ENCODE results near the gene SPTA1. TPM values are rescaled to one million over a fixed set of nuclear protein-coding genes. Genes with fewer than 3 reads are reported as not detected.

The SPTA1 gene
- total and polyA plus RNA-seq, 4 donors: 0.08 to 542 (median 0.08) TPM; not detected in 1

GRCh38 chr1:158685085-158685484, 1.4 kb downstream of the SPTA1 start (continued):
- TF ChIP-seq ZBTB33 (IDR thresholded peaks at IDR 0.05) (no peak), FOXA1 (IDR thresholded peaks at IDR 0.05) (no peak), MAX (IDR thresholded peaks at IDR 0.05) (no peak), SP1 (IDR thresholded peaks at IDR 0.05) (no peak), TAF1 (conservative IDR thresholded peaks at IDR 0.05) (no peak)

GRCh38 chr1:158681606-158682005, 4.9 kb downstream of the SPTA1 start:
- Histone ChIP-seq H3K36me3 (ENCODE audit: control insufficient read depth in 4 of 4, insufficient read depth in 3 of 4, low read depth in 1 of 4, low read length in 3 of 4) (no peaks in the 10 kb centered on the region), H3K4me3 (ENCODE audit: low read depth in 1 of 3, low read length in 3 of 3) (no peak overlapping the region), H3K27ac (ENCODE audit: low read depth in 1 of 2, low read length in 2 of 2) (no peak overlapping the region), H3K9me3 (ENCODE audit: control insufficient read depth in 4 of 4, low read length in 3 of 4) (no peaks in the 10 kb centered on the region), H3K27me3 (ENCODE audit: control insufficient read depth in 4 of 4, insufficient read depth in 4 of 4, low read length in 3 of 4) (peaks cover 0 to 7% (median 1%) of the 10 kb centered on the region in 4 donors), H3K9ac (ENCODE audit: low read depth in 1 of 2, low read length in 2 of 2) (no peak overlapping the region), H3K4me1 (ENCODE audit: control insufficient read depth in 4 of 4, insufficient read depth in 4 of 4, low read length in 3 of 4) (no peaks in the 10 kb centered on the region)
- WGBS: 83% methylated on average over 2 of the region's 2 CpGs
- TF ChIP-seq HNF4A (conservative IDR thresholded peaks at IDR 0.05) (no peak), REST (IDR thresholded peaks at IDR 0.05) (no peak), RAD21 (IDR thresholded peaks at IDR 0.05) (no peak), FOXA1 (IDR thresholded peaks at IDR 0.05) (no peak), RXRA (IDR thresholded peaks at IDR 0.05) (no peak), JUND (IDR thresholded peaks at IDR 0.05) (no peak), GABPA (IDR thresholded peaks at IDR 0.05 in 1 of 2, conservative IDR thresholded peaks at IDR 0.05 in 1 of 2) (no peak), HNF4G (IDR thresholded peaks at IDR 0.05) (no peak)
- DNase-seq (ENCODE audit: low spot score): no peak

GRCh38 chr1:158679289-158679688, 7.2 kb downstream of the SPTA1 start:
- no peak overlapping the region for H3K4me3 ChIP-seq (ENCODE audit: low read depth in 1 of 3, low read length in 3 of 3)
- H3K9me3 ChIP-seq (ENCODE audit: control insufficient read depth in 4 of 4, low read length in 3 of 4): no peaks in the 10 kb centered on the region
- no peaks in the 10 kb centered on the region for H3K36me3 ChIP-seq (ENCODE audit: control insufficient read depth in 4 of 4, insufficient read depth in 3 of 4, low read depth in 1 of 4, low read length in 3 of 4)
- DNase-seq (ENCODE audit: low spot score): no peak
- no peak overlapping the region for H3K9ac ChIP-seq (ENCODE audit: low read depth in 1 of 2, low read length in 2 of 2)
- peaks cover 0 to 6% (median 1%) of the 10 kb centered on the region in 4 donors for H3K27me3 ChIP-seq (ENCODE audit: control insufficient read depth in 4 of 4, insufficient read depth in 4 of 4, low read length in 3 of 4)
- no peaks in the 10 kb centered on the region for H3K4me1 ChIP-seq (ENCODE audit: control insufficient read depth in 4 of 4, insufficient read depth in 4 of 4, low read length in 3 of 4)
- H3K27ac ChIP-seq (ENCODE audit: low read depth in 1 of 2, low read length in 2 of 2): no peak overlapping the region
- 76% methylated on average over 1 of the region's 1 CpG for WGBS
- no peak for TF ChIP-seq TAF1 (conservative IDR thresholded peaks at IDR 0.05)
- no peak for TF ChIP-seq REST (IDR thresholded peaks at IDR 0.05)
- TF ChIP-seq HNF4G (IDR thresholded peaks at IDR 0.05): no peak
- TF ChIP-seq ATF3 (IDR thresholded peaks at IDR 0.05): no peak
- no peak for TF ChIP-seq RXRA (IDR thresholded peaks at IDR 0.05)
- TF ChIP-seq ZBTB33 (IDR thresholded peaks at IDR 0.05): no peak
- no peak for TF ChIP-seq GABPA (IDR thresholded peaks at IDR 0.05 in 1 of 2, conservative IDR thresholded peaks at IDR 0.05 in 1 of 2)
- TF ChIP-seq JUND (IDR thresholded peaks at IDR 0.05): no peak
- no peak for TF ChIP-seq YY1 (IDR thresholded peaks at IDR 0.05)
- no peak for TF ChIP-seq MAX (IDR thresholded peaks at IDR 0.05)
- no peak for TF ChIP-seq SP1 (IDR thresholded peaks at IDR 0.05)
- no peak for TF ChIP-seq HNF4A (conservative IDR thresholded peaks at IDR 0.05)
- TF ChIP-seq FOXA1 (IDR thresholded peaks at IDR 0.05): no peak
- no peak for TF ChIP-seq RAD21 (IDR thresholded peaks at IDR 0.05)

All from liver (tissue), 9 donors.